Neural cell (in vitro differentiated cells): Measurements from ENCODE around the gene UNC5B.

Source experiments
- POLR2AphosphoS5 ChIP-seq: IDR thresholded peaks from 2 replicates; pipeline ENCODE4 v1.6.1; 2012
- TF ChIP-seq, protein P1 (sequence below): fragments of 450-650 bp; IDR thresholded peaks from 2 replicates; pipeline ENCODE4 v1.5.1; 2014; ENCODE audit warnings: antibody characterized with exemption, mild to moderate bottlenecking, moderate library complexity; ENCODE audit not compliant: poor library complexity, severe bottlenecking

DNA sequence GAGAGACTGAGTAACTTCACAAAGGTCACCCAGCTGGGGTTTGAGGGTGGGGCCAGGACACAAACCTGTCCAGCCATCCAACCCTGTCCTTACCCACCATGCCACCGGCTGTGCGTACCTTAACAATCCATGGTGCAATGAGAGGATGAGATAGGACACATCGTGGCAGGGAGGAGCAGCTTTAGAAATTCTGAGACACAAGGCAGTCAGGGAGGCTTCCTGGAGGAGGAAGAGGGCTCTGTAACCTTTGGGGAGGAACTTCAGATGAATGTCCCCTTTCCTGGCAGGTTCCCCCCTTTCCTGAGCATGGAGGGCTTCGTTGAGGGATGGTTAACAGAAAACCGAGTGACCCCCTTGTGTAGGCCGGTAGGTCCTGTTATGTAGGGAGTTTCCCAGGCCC lies 71.0 kb downstream of the UNC5B start:
- TF ChIP-seq, protein P1, sequence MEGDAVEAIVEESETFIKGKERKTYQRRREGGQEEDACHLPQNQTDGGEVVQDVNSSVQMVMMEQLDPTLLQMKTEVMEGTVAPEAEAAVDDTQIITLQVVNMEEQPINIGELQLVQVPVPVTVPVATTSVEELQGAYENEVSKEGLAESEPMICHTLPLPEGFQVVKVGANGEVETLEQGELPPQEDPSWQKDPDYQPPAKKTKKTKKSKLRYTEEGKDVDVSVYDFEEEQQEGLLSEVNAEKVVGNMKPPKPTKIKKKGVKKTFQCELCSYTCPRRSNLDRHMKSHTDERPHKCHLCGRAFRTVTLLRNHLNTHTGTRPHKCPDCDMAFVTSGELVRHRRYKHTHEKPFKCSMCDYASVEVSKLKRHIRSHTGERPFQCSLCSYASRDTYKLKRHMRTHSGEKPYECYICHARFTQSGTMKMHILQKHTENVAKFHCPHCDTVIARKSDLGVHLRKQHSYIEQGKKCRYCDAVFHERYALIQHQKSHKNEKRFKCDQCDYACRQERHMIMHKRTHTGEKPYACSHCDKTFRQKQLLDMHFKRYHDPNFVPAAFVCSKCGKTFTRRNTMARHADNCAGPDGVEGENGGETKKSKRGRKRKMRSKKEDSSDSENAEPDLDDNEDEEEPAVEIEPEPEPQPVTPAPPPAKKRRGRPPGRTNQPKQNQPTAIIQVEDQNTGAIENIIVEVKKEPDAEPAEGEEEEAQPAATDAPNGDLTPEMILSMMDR = no peak
- TF ChIP-seq POLR2AphosphoS5 = no peak
